Stomach smooth muscle (tissue), 2 donors: ENCODE results near the gene C22orf23.

Experiments
- H3K27ac ChIP-seq: one replicate; pipeline ENCODE4 v1.7.0; 2013; ENCODE audit warnings: mild to moderate bottlenecking, low read length, inconsistent platforms
- H3K27me3 ChIP-seq, 2 donors: one replicate each; pipeline ENCODE4 v1.7.0; 2013; ENCODE audit warnings: low read length in 2 of 2; ENCODE audit not compliant: insufficient read depth in 2 of 2, control insufficient read depth in 1 of 2
- H3K36me3 ChIP-seq, 2 donors: one replicate each; pipeline ENCODE4 v1.7.0; 2013; ENCODE audit warnings: low read length in 2 of 2; ENCODE audit not compliant: control insufficient read depth in 2 of 2, insufficient read depth in 2 of 2
- H3K4me1 ChIP-seq: one replicate; pipeline ENCODE4 v1.7.0; 2013; ENCODE audit warnings: low read length; ENCODE audit not compliant: control insufficient read depth, insufficient read depth
- H3K4me3 ChIP-seq, 2 donors: one replicate each; pipeline ENCODE4 v1.7.0; 2013; ENCODE audit warnings: low read length in 2 of 2
- H3K9ac ChIP-seq, 2 donors: one replicate each; pipeline ENCODE4 v1.7.0; 2013; ENCODE audit warnings: low read length in 2 of 2, mild to moderate bottlenecking in 1 of 2
- H3K9me3 ChIP-seq, 2 donors: one replicate each; pipeline ENCODE4 v1.7.0; 2013; ENCODE audit warnings: low read length in 2 of 2; ENCODE audit not compliant: control insufficient read depth in 2 of 2
- donor health status: healthy.
- donor health status: Pancreatic carcinoma.

The C22orf23 gene

GRCh38 chr22:37896181-37896592 is 57.2 kb downstream of the C22orf23 start:
- H3K36me3 ChIP-seq = no peaks in the 10 kb centered on the region
- no peaks in the 10 kb centered on the region for H3K9me3 ChIP-seq
- H3K27me3 ChIP-seq = no peaks in the 10 kb centered on the region
- H3K27ac ChIP-seq = peak overlapping the region; percentile 58
- H3K4me3 ChIP-seq = no peak overlapping the region
- H3K4me1 ChIP-seq = peaks cover 57% of the 10 kb centered on the region
- peak overlapping the region; percentile 42 to 52 for H3K9ac ChIP-seq

- Histone ChIP-seq H3K9ac (peak overlapping the region in 1 of 2 donors; percentile 21), H3K27ac (peak overlapping the region; percentile 70), H3K9me3 (no peaks in the 10 kb centered on the region), H3K4me1 (peaks cover 59% of the 10 kb centered on the region), H3K27me3 (no peaks in the 10 kb centered on the region), H3K36me3 (peaks cover 0 to under 1% of the 10 kb centered on the region in 2 donors), H3K4me3 (no peak overlapping the region)
Measured at GRCh38 chr22:37894939-37895670, 58.3 kb downstream of the C22orf23 start.

- Histone ChIP-seq H3K9ac (peak overlapping the region in 1 of 2 donors; percentile 14), H3K36me3 (peaks cover 7 to 10% of the 10 kb centered on the region in 2 donors), H3K27me3 (no peaks in the 10 kb centered on the region), H3K4me1 (peaks cover 62% of the 10 kb centered on the region), H3K4me3 (no peak overlapping the region), H3K9me3 (no peaks in the 10 kb centered on the region), H3K27ac (peak overlapping the region; percentile 89)
Measured at GRCh38 chr22:37893583-37893983, 59.8 kb downstream of the C22orf23 start.
